ENCODE data around the gene COL24A1. TPM values are rescaled to one million over a fixed set of nuclear protein-coding genes. Genes with fewer than 3 reads are reported as not detected.

COL24A1 gene
- total RNA-seq, 6 experiments from 2014 or later, result 1.1 to 2.4 (median 1.3) TPM

GRCh38 chr1:85862456-85862855, 294.1 kb downstream of the COL24A1 start:
- TF ChIP-seq CTCF (IDR thresholded peaks at IDR 0.05), result no peak
- no peaks in the 10 kb centered on the region for H3K9me3 Mint-ChIP-seq

GRCh38 chr1:85857991-85858390, 298.6 kb downstream of the COL24A1 start:
- DNase-seq, result no peak
- H3K27ac Mint-ChIP-seq, result no peak overlapping the region
- H3K4me1 Mint-ChIP-seq (ENCODE audit: low read depth), result no peaks in the 10 kb centered on the region
- no peaks in the 10 kb centered on the region for H3K36me3 Mint-ChIP-seq (ENCODE audit: low read depth)
- peaks cover 3% of the 10 kb centered on the region; the same call in 1 of the 2 replicates for H3K27me3 Mint-ChIP-seq (ENCODE audit: insufficient read depth)
- TF ChIP-seq CTCF (IDR thresholded peaks at IDR 0.05), result no peak
- no peak overlapping the region for H3K4me3 Mint-ChIP-seq
- H3K9me3 Mint-ChIP-seq, result no peaks in the 10 kb centered on the region

More at GRCh38 chr1:85862456-85862855, 294.1 kb downstream of the COL24A1 start:
- peak; percentile 22 for DNase-seq
- Mint-ChIP-seq H3K27me3 (ENCODE audit: insufficient read depth) (peaks cover 1% of the 10 kb centered on the region; the same call in 1 of the 2 replicates), H3K27ac (no peak overlapping the region), H3K36me3 (ENCODE audit: low read depth) (no peaks in the 10 kb centered on the region), H3K4me1 (ENCODE audit: low read depth) (peaks cover 14% of the 10 kb centered on the region), H3K4me3 (no peak overlapping the region)

GRCh38 chr1:85850238-85850637, 306.3 kb downstream of the COL24A1 start:
- Mint-ChIP-seq H3K9me3 (no peaks in the 10 kb centered on the region), H3K36me3 (ENCODE audit: low read depth) (no peaks in the 10 kb centered on the region), H3K27ac (peak overlapping the region; percentile 49; the same call in 1 of the 2 replicates), H3K4me3 (peak overlapping the region; percentile 46; the same call in 1 of the 2 replicates), H3K4me1 (ENCODE audit: low read depth) (peaks cover 17% of the 10 kb centered on the region), H3K27me3 (ENCODE audit: insufficient read depth) (peaks cover 2% of the 10 kb centered on the region; the same call in 1 of the 2 replicates)
- TF ChIP-seq CTCF (IDR thresholded peaks at IDR 0.05), result peak; percentile 52; the same call in 1 of the 2 replicates
- peak; percentile 92 for DNase-seq

- Mint-ChIP-seq H3K27ac (peak overlapping the region; percentile 40; the same call in 1 of the 2 replicates), H3K4me1 (ENCODE audit: low read depth) (peaks cover 17% of the 10 kb centered on the region), H3K9me3 (no peaks in the 10 kb centered on the region), H3K4me3 (peak overlapping the region; percentile 46), H3K27me3 (ENCODE audit: insufficient read depth) (peaks cover 2% of the 10 kb centered on the region; the same call in 1 of the 2 replicates), H3K36me3 (ENCODE audit: low read depth) (no peaks in the 10 kb centered on the region)
- no peak for DNase-seq
- TF ChIP-seq CTCF (IDR thresholded peaks at IDR 0.05), result no peak
These were observed 306.9 kb downstream of the COL24A1 start for GRCh38 chr1:85849660-85850059.

GRCh38 chr1:85847356-85847755, 309.2 kb downstream of the COL24A1 start:
- DNase-seq, result no peak
- Mint-ChIP-seq H3K4me3 (no peak overlapping the region), H3K27me3 (ENCODE audit: insufficient read depth) (no peaks in the 10 kb centered on the region), H3K36me3 (ENCODE audit: low read depth) (no peaks in the 10 kb centered on the region), H3K4me1 (ENCODE audit: low read depth) (peaks cover 17% of the 10 kb centered on the region), H3K27ac (no peak overlapping the region), H3K9me3 (no peaks in the 10 kb centered on the region)
- no peak for TF ChIP-seq CTCF (IDR thresholded peaks at IDR 0.05)
